C1 segment of cervical spinal cord (tissue), 14 donors: ENCODE measurements around the gene EXOC4.
"Not testable (repeated sequence)": the region's sequence is repeated elsewhere in the genome, so short reads cannot be mapped to it uniquely, and the experiment has no call there.

Experiments
- DNase-seq, 14 donors: peaks; one replicate each; lab custom pipeline; 2025; lab: John Stamatoyannopoulos, UW

The EXOC4 gene

GRCh38 chr7:134065415-134065814 lies 812.5 kb downstream of the EXOC4 start:
- DNase-seq: no peak

GRCh38 chr7:134067164-134067563 lies 814.3 kb downstream of the EXOC4 start:
- no peak for DNase-seq

DNA sequence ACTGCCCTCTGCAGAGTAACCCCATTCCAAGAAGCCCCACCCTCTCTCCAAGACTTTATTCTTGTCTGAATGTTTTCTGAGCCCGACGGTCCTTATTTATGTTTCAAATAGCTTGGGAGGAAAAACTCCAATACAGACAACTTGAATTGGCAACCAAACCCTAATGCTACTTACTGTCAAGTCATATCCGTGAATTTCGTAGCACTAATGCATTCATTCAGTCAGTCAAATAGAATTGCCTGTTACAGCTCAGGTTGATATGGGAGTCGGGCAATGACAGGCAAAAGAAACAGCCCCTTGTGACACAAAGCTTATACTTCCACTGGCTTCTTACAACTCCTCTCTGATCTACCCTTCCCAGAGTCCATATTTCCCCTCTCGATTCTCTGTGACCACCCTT lies 815.8 kb downstream of the EXOC4 start:
- no peak for DNase-seq

GRCh38 chr7:134069187-134069586 lies 816.3 kb downstream of the EXOC4 start:
- DNase-seq: no peak

- no peak for DNase-seq
Observed at GRCh38 chr7:134070673-134071072, 817.8 kb downstream of the EXOC4 start.

GRCh38 chr7:134071355-134072331 lies 818.8 kb downstream of the EXOC4 start:
- no peak for DNase-seq

- no peak for DNase-seq
Observed at GRCh38 chr7:134073276-134073675, 820.4 kb downstream of the EXOC4 start.

- DNase-seq: no peak
Observed at GRCh38 chr7:134075799-134076198, 822.9 kb downstream of the EXOC4 start.

GRCh38 chr7:134077560-134077959 lies 824.7 kb downstream of the EXOC4 start:
- DNase-seq: not testable (repeated sequence)

DNA sequence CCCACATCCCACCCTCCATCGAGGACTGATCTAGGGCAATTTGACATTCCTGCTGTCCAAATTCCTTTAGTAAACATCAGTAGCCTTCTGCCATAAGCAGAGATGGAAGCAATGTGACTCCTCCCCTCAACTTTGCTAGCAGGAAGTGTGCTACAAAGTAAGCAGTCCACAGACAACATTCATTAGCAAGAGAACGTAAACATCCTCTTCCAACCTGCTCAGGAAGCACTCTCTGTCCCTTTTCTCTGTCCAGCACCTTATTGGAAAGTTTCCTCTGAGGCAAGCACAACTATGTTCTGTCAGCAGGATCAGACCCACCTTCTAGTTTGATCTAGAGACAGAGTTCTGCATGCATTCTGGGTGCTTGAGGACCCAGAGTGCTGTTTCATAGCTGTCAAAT lies 826.1 kb downstream of the EXOC4 start:
- no peak for DNase-seq

DNA sequence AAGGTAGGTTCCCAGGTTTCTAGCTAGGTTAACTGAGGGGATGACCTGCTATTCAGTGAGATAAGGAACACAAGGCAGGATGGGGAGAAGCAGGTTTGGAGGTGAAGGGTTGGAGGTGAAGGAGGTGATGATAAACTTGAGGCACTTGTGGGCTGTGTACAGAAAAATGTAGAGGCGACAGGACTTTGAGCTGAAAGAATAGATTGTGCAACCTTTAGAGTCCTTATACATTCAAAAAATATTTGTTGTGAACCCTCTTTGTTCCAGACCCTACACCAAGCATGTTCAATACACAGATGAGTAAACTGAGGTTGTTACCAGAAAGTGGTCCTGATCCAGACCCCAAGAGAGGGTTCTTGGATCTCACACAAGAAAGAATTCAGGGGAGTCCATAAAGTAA lies 828.8 kb downstream of the EXOC4 start:
- DNase-seq: no peak

GRCh38 chr7:134083766-134084487 lies 831.0 kb downstream of the EXOC4 start:
- no peak for DNase-seq

GRCh38 chr7:134084488-134085144 lies 831.7 kb downstream of the EXOC4 start:
- no peak for DNase-seq

GRCh38 chr7:134085311-134085710 lies 832.4 kb downstream of the EXOC4 start:
- DNase-seq: no peak

GRCh38 chr7:134086998-134087735 lies 834.3 kb downstream of the EXOC4 start:
- DNase-seq: no peak

- DNase-seq: no peak
Observed at GRCh38 chr7:134088199-134088598, 835.3 kb downstream of the EXOC4 start.

GRCh38 chr7:134089446-134089845 lies 836.6 kb downstream of the EXOC4 start:
- DNase-seq: no peak

DNA sequence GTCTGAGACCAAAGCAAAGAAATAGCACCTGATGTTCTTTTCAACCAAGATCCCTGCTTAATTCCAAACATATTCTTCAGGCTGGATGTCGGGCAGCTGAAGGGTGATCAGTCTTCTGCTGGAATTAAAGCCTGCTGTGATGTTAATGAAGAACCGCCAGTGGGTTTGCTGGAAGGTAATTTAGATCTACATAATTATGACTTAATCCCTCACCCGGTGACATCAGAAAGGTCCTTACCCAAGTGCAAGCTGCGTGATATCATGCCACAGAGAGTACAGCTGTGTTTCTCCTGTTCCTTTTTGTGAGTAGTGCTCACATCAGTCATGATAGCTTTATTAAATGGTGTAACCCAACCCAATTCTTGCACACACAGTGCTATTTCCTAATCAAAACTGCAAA lies 845.2 kb downstream of the EXOC4 start:
- DNase-seq: no peak

GRCh38 chr7:134101716-134102115 lies 848.8 kb downstream of the EXOC4 start:
- DNase-seq: no peak

DNA sequence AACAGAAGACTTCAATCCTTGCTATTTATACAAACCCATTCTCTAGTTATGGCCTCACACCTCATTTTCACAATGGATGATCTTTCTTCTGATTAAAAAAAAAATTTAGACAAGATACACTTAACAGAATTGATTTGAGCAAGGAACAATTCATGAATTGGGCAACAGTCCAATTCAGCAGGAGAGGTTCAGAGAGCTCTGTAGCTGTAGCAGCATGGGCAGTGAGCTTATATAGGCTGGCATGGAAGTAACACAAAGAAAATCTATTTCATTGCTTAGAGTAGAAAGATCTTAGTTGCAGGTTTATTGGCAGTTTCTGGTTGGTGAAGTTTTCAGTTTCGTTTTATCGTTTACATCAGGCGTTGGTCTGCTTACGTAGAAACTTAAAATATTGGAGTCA lies 851.3 kb downstream of the EXOC4 start:
- no peak for DNase-seq

GRCh38 chr7:134105841-134106240 lies 853.0 kb downstream of the EXOC4 start:
- DNase-seq: no peak

DNA sequence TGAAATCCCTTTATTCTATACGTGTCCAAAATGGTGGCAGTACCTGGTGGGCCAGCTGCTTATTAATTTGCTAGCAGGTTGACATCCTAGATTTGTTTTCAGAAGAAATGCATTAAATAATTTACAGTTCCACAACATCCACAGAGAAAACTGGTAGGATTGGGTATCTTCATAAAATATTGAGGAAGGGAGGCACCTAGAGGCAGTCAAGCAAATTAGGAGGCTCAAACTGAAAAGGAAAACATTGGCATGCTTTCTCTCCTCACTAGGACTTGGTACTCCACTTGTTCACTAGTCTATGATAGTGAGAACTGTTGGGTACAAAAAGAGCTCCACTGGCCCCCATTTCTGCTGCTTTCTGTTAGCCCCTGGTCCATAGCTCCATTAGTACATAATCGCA lies 855.9 kb downstream of the EXOC4 start:
- DNase-seq: no peak
